Breast epithelium (tissue), 4 donors: ENCODE data around the gene GLIS1. TPM values are rescaled to one million over a fixed set of nuclear protein-coding genes. Genes with fewer than 3 reads are reported as not detected.

Source experiments
- DNase-seq, 2 donors: peaks; one replicate each; pipeline ENCODE4 v3.0.0-alpha.2; 2019; ENCODE audit warnings: low spot score in 2 of 2
- H3K27ac ChIP-seq, 2 donors: fragments of 200-600 bp; sonication (generic) in 1 of 2; one replicate each; pipeline ENCODE4 v1.5.1; 2016 to 2019; ENCODE audit warnings: mild to moderate bottlenecking in 1 of 2
- H3K27me3 ChIP-seq, 2 donors: fragments of 200-600 bp; sonication (generic) in 1 of 2; one replicate each; pipeline versions ENCODE4 v1.5.1 to v1.6.0; 2017 to 2019; ENCODE audit warnings: control low read depth in 1 of 2, mild to moderate bottlenecking in 1 of 2
- H3K36me3 ChIP-seq: fragments of 200-600 bp; one replicate; pipeline ENCODE4 v1.5.1; 2019
- H3K4me1 ChIP-seq, 2 donors: fragments of 200-600 bp; sonication (generic); one replicate each; pipeline ENCODE4 v1.5.1; 2016 to 2019; ENCODE audit warnings: control low read depth in 1 of 2
- H3K4me3 ChIP-seq, 3 donors: fragments of 200-600 bp; sonication (generic); 1 replicate in 2 of 3; 2 replicates in 1 of 3; pipeline ENCODE4 v1.5.1; 2016 to 2019; ENCODE audit warnings: mild to moderate bottlenecking in 3 of 3, moderate library complexity in 2 of 3
- H3K9me3 ChIP-seq, 2 donors: fragments of 200-600 bp; sonication (generic) in 1 of 2; one replicate each; pipeline ENCODE4 v1.5.1; 2016 to 2019; ENCODE audit warnings: control low read depth in 1 of 2
- POLR2A ChIP-seq: fragments of 450-650 bp; IDR thresholded peaks from one replicate; pipeline ENCODE4 v1.6.1; 2016; ENCODE audit warnings: antibody characterized with exemption, mild to moderate bottlenecking, moderate library complexity
- POLR2AphosphoS5 ChIP-seq, 3 donors: sonication (generic); formaldehyde crosslinking; IDR thresholded peaks; one replicate each; pipeline ENCODE4 v1.6.1; 2017; ENCODE audit warnings: antibody characterized with exemption in 3 of 3
- intact Hi-C: fragments of 100-400 bp; cut with DNase I; formaldehyde crosslinking; loops from one replicate; pipeline ENCODE4 v1.15.1; 2023; ENCODE audit warnings: low total_unique reads
- total RNA-seq, 3 donors: library from RNA; depleted of rRNA; stranded (reverse); fragments of >200 nt; gene quantifications; one replicate each; pipeline ENCODE4 v1.1.0, GENCODE V29; 2016
- TF ChIP-seq, protein P1 (sequence below), 3 donors: fragments of 450-650 bp; IDR thresholded peaks; one replicate each; pipeline ENCODE4 v1.5.1; 2016 to 2017; ENCODE audit warnings: antibody characterized with exemption in 3 of 3, mild to moderate bottlenecking in 3 of 3, moderate library complexity in 3 of 3

The GLIS1 gene
- total RNA-seq, 3 donors from 2014 or later, result 0.16 to 2.0 (median 0.59) TPM

DNA sequence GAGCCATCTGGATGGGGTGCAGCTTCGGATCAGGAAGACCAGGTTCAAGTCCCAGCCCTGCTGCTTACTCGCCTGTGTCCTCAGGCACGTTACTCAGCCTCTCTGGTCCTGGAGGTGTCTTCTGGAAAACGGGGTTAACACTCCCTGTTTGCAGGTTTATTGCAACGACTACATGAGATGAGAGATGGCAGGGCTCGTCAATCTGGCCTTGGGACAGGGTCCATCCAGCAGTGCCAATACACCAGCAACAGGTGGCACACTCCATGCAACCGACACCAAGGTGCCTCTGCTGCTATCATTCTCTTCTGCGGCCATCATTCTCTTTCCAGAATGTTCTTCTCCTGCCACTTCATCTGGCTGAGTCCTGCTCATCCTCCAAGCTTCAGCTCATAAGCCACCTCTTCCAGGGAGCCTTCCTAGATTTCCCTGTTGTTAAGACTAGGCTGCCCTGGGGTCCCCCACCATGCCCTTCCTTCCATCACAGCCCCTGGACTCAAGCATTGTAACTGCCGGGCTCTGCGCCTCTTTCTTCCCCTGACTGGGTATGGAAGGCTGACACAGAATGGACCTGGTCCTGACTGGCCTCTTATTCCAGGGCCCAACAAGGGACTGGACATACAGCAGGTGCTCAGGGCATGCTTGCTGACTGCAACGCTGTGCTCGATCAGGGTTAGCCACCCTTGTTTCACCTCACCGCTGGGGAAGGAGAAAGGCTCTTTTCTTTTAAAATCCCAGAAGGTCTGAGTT, 192.4 kb downstream of the GLIS1 start:
- Histone ChIP-seq H3K36me3 (no peaks in the 10 kb centered on the region), H3K4me1 (no peaks in the 10 kb centered on the region), H3K27me3 (no peaks in the 10 kb centered on the region), H3K9me3 (no peaks in the 10 kb centered on the region), H3K27ac (no peak overlapping the region), H3K4me3 (no peak overlapping the region)
- TF ChIP-seq POLR2AphosphoS5 (IDR thresholded peaks at IDR 0.05) (no peak), POLR2A (no peak)
- TF ChIP-seq, protein P1, sequence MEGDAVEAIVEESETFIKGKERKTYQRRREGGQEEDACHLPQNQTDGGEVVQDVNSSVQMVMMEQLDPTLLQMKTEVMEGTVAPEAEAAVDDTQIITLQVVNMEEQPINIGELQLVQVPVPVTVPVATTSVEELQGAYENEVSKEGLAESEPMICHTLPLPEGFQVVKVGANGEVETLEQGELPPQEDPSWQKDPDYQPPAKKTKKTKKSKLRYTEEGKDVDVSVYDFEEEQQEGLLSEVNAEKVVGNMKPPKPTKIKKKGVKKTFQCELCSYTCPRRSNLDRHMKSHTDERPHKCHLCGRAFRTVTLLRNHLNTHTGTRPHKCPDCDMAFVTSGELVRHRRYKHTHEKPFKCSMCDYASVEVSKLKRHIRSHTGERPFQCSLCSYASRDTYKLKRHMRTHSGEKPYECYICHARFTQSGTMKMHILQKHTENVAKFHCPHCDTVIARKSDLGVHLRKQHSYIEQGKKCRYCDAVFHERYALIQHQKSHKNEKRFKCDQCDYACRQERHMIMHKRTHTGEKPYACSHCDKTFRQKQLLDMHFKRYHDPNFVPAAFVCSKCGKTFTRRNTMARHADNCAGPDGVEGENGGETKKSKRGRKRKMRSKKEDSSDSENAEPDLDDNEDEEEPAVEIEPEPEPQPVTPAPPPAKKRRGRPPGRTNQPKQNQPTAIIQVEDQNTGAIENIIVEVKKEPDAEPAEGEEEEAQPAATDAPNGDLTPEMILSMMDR (IDR thresholded peaks at IDR 0.05), result no peak
- DNase-seq, result peak in 1 of 2 donors; percentile 15
- intact Hi-C loops, result no loop called here

- no peaks in the 10 kb centered on the region for H3K4me1 ChIP-seq
- TF ChIP-seq, protein P1 (IDR thresholded peaks at IDR 0.05), result no peak
- no peak for TF ChIP-seq POLR2AphosphoS5 (IDR thresholded peaks at IDR 0.05)
- TF ChIP-seq POLR2A, result no peak
- no peak overlapping the region for H3K27ac ChIP-seq
- peak in 1 of 2 donors; percentile 47 for DNase-seq
- no peaks in the 10 kb centered on the region for H3K36me3 ChIP-seq
- intact Hi-C loops, result no loop called here
- H3K27me3 ChIP-seq, result no peaks in the 10 kb centered on the region
- no peaks in the 10 kb centered on the region for H3K9me3 ChIP-seq
- no peak overlapping the region for H3K4me3 ChIP-seq
These were observed 193.1 kb downstream of the GLIS1 start for GRCh38 chr1:53545663-53546408.

DNA sequence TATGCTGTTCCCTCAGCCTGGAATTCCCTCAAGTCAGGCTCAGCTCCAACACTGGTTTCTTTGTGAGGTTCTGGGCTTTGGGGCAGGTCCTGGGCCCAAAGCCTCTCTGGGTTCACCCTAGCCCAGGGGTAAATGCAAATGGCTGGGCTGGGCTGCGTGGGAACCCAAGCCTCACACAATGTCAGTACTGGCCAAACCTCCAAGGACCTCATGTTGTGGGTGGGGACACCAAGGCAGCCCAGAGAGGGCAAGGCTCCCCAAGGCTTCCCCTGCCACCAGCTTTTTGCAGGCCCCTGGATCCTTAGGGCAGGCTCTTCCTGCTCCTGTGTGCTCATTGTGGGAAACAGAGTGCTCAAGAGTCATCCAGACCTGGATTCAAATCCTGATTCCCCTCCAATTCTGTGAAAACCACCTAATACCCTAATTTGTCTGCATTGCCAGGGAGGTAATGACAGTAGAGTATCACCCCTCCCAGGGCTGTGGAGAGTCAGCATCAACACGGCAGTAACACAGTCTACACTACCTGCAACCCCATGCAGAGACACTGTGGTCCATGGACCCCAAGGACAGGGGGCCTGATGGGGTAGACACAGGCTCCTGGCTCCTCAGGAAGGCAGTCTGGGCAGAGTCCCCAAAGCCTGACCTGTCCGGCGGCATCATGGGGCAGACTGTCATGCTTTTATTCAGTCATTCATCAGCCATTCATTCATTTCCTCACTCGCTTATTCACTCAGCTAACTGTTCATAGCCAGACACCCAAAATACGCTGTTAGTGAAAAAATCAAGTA, 194.0 kb downstream of the GLIS1 start:
- DNase-seq, result peak in 1 of 2 donors; percentile 10
- intact Hi-C loops, result no loop called here
- H3K4me3 ChIP-seq, result no peak overlapping the region
- H3K36me3 ChIP-seq, result no peaks in the 10 kb centered on the region
- H3K9me3 ChIP-seq, result no peaks in the 10 kb centered on the region
- H3K27ac ChIP-seq, result no peak overlapping the region
- TF ChIP-seq, protein P1 (IDR thresholded peaks at IDR 0.05), result no peak
- TF ChIP-seq POLR2A (no peak), POLR2AphosphoS5 (IDR thresholded peaks at IDR 0.05) (no peak)
- H3K27me3 ChIP-seq, result no peaks in the 10 kb centered on the region
- H3K4me1 ChIP-seq, result no peaks in the 10 kb centered on the region

- intact Hi-C loops, result no loop called here
- H3K27ac ChIP-seq, result no peak overlapping the region
- TF ChIP-seq, protein P1 (IDR thresholded peaks at IDR 0.05), result no peak
- TF ChIP-seq POLR2AphosphoS5 (IDR thresholded peaks at IDR 0.05) (no peak), POLR2A (no peak)
- H3K4me1 ChIP-seq, result no peaks in the 10 kb centered on the region
- no peaks in the 10 kb centered on the region for H3K27me3 ChIP-seq
- no peak overlapping the region for H3K4me3 ChIP-seq
- H3K36me3 ChIP-seq, result no peaks in the 10 kb centered on the region
- no peaks in the 10 kb centered on the region for H3K9me3 ChIP-seq
- peak in 1 of 2 donors; percentile 34 for DNase-seq
These were observed 194.9 kb downstream of the GLIS1 start for GRCh38 chr1:53543778-53544695.
